Measurements from ENCODE around the gene SCAPER. TPM values are rescaled to one million over a fixed set of nuclear protein-coding genes. Genes with fewer than 3 reads are reported as not detected.

Gene SCAPER
- total and polyA plus RNA-seq, 12 donors: 6.9 to 48.1 (median 39.5) TPM

DNA sequence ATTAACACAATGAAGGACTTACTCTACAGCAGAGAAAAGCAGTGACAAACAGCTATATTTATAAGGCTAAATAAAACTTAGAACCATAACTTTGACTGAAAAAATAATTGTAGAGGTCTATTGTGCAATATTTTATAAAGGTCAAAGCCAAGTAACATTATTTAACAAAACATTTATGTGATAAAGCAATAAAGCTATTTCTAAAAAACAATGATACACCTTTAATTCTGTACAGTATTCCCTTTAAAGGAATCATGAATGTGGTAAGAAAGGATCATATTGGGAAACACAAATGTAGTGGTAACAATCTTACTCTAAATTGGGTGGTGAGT lies 332.2 kb downstream of the SCAPER start:
- intact Hi-C loops (cut with DNase I): no loop called here
- peaks cover 0 to 11% (median 0%) of the 10 kb centered on the region in 9 donors for H3K36me3 ChIP-seq
- ATAC-seq (no peak), DNase-seq (no peak)
- H3K4me1 ChIP-seq: peaks cover 0 to 26% (median 15%) of the 10 kb centered on the region in 9 donors
- H3K9me3 ChIP-seq: peaks cover 0 to 15% (median 0%) of the 10 kb centered on the region in 11 donors
- TF ChIP-seq, protein P1, sequence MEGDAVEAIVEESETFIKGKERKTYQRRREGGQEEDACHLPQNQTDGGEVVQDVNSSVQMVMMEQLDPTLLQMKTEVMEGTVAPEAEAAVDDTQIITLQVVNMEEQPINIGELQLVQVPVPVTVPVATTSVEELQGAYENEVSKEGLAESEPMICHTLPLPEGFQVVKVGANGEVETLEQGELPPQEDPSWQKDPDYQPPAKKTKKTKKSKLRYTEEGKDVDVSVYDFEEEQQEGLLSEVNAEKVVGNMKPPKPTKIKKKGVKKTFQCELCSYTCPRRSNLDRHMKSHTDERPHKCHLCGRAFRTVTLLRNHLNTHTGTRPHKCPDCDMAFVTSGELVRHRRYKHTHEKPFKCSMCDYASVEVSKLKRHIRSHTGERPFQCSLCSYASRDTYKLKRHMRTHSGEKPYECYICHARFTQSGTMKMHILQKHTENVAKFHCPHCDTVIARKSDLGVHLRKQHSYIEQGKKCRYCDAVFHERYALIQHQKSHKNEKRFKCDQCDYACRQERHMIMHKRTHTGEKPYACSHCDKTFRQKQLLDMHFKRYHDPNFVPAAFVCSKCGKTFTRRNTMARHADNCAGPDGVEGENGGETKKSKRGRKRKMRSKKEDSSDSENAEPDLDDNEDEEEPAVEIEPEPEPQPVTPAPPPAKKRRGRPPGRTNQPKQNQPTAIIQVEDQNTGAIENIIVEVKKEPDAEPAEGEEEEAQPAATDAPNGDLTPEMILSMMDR (IDR thresholded peaks at IDR 0.05): no peak
- no peak overlapping the region for H3K27ac ChIP-seq
- no peak overlapping the region for H3K4me3 ChIP-seq
- H3K27me3 ChIP-seq: no peaks in the 10 kb centered on the region

DNA sequence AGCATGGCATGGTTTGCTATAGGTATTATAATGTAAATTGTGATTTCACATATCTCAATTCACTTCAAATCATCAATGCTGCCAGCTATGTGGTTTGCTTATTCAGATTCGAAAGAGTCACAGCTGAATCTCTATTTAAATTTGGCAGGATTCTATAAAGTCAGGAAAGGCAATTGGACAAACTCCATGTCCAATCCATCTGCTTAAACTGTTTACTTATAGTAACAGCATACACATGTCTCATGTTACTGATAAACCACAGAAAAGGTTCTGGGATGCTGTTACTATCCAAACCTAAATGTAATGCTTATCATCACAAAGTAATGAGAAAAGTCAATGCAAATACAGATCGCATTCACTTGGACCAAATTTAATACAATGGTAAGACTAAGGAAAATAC lies 338.9 kb downstream of the SCAPER start:
- TF ChIP-seq, protein P1 (IDR thresholded peaks at IDR 0.05): no peak
- Histone ChIP-seq H3K36me3 (peaks cover 0 to 11% (median 0%) of the 10 kb centered on the region in 9 donors), H3K4me3 (no peak overlapping the region), H3K27ac (no peak overlapping the region), H3K27me3 (no peaks in the 10 kb centered on the region), H3K9me3 (peaks cover 0 to 27% (median 8%) of the 10 kb centered on the region in 11 donors), H3K4me1 (no peaks in the 10 kb centered on the region)
- intact Hi-C loops (cut with DNase I): no loop called here
- 73 to 79% methylated on average over 2 of the region's 2 CpGs for WGBS, 2 donors
- DNase-seq (no peak), ATAC-seq (no peak)

DNA sequence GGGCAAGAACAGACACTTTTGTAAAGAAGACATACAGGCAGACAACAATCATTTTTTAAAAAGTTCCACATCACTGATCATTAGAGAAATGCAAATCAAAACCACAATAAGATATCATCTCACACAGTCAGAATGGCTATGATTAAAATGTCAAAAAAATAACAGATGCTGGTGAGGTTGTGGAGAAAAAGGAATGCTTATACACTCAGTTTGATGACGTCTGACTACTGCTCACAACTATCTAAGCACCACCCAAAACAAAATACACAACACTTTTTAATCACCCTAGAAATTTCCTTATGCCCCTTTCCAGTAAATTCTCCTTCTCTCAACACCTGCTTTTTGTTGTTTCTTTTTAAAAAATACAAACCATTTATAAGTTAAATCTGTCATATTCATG lies 339.8 kb downstream of the SCAPER start:
- Histone ChIP-seq H3K27ac (no peak overlapping the region), H3K9me3 (peaks cover 0 to 25% (median 8%) of the 10 kb centered on the region in 11 donors), H3K4me1 (no peaks in the 10 kb centered on the region), H3K27me3 (no peaks in the 10 kb centered on the region), H3K4me3 (no peak overlapping the region), H3K36me3 (peaks cover 0 to 11% (median 0%) of the 10 kb centered on the region in 9 donors)
- TF ChIP-seq, protein P1 (IDR thresholded peaks at IDR 0.05): no peak
- 68 to 77% methylated on average over 1 of the region's 1 CpG for WGBS, 2 donors
- intact Hi-C loops (cut with DNase I): no loop called here
- DNase-seq: no peak
- no peak for ATAC-seq

DNA sequence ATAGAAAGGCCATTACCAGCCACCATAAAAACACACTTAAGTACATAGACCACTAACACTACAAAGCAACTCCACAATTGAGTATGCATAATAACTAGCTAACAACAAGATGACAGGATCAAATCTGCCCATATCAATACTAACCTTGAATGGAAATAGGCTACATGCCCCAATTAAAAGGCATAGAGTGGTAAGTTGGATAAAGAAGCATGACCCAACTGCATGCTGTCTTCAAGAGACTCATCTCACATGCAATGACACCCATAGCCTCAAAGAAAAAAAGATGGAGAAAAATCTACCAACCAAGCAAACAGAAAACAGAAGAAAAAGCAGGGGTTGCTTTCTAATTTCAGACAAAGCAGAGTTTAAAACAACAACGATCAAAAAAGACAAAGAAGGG lies 349.9 kb downstream of the SCAPER start:
- TF ChIP-seq, protein P1 (IDR thresholded peaks at IDR 0.05): no peak
- H3K4me3 ChIP-seq: no peak overlapping the region
- H3K9me3 ChIP-seq: peaks cover 0 to 11% (median 0%) of the 10 kb centered on the region in 11 donors
- no peaks in the 10 kb centered on the region for H3K27me3 ChIP-seq
- no peaks in the 10 kb centered on the region for H3K36me3 ChIP-seq
- no peak for ATAC-seq
- 95 to 97% methylated on average over 1 of the region's 1 CpG for WGBS, 2 donors
- H3K27ac ChIP-seq: no peak overlapping the region
- DNase-seq: no peak
- intact Hi-C loops (cut with DNase I): no loop called here
- no peaks in the 10 kb centered on the region for H3K4me1 ChIP-seq

Data from heart right ventricle (tissue), 16 donors.